Measurements from ENCODE around the gene PRADC1.

DNA sequence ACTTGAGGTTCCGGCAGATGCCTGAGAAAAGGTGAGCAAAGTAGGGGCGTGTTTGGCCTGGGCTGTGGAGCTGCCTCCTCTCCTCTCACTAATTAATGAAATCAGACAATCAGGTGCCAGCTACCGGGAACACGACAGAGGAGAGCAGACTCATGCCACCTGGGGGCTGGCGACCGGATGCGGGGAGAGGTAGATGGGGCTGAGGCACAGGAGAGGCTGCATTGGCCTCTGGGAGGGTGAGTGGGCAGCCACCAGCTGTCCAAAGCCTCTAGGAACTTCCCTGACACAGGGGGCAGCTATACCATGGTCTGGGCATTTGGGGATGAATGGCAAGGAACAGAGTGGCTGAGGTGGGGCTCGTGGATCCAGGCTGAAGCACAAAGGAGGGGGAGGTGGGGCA, 26.2 kb upstream of the PRADC1 start:
- TF ChIP-seq, protein P1, sequence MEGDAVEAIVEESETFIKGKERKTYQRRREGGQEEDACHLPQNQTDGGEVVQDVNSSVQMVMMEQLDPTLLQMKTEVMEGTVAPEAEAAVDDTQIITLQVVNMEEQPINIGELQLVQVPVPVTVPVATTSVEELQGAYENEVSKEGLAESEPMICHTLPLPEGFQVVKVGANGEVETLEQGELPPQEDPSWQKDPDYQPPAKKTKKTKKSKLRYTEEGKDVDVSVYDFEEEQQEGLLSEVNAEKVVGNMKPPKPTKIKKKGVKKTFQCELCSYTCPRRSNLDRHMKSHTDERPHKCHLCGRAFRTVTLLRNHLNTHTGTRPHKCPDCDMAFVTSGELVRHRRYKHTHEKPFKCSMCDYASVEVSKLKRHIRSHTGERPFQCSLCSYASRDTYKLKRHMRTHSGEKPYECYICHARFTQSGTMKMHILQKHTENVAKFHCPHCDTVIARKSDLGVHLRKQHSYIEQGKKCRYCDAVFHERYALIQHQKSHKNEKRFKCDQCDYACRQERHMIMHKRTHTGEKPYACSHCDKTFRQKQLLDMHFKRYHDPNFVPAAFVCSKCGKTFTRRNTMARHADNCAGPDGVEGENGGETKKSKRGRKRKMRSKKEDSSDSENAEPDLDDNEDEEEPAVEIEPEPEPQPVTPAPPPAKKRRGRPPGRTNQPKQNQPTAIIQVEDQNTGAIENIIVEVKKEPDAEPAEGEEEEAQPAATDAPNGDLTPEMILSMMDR (IDR thresholded peaks at IDR 0.05) = no peak
- no peak for TF ChIP-seq POLR2A (IDR thresholded peaks at IDR 0.05)

Measured in breast epithelium (tissue), 3 donors.